Neuronal stem cell (in vitro differentiated cells): ENCODE data around the gene PRRT1.
"Not testable (repeated sequence)": the region's sequence is repeated elsewhere in the genome, so short reads cannot be mapped to it uniquely, and the experiment has no call there.

Source experiments
- DNase-seq: peaks from one replicate; pipeline ENCODE4 v3.0.0-alpha.2; 2013; ENCODE audit warnings: low spot score
- H2AFZ ChIP-seq: one replicate; pipeline ENCODE4 v1.6.1; 2013; ENCODE audit warnings: mild to moderate bottlenecking, low read length, inconsistent platforms
- H2AK5ac ChIP-seq: 2 replicates; pipeline ENCODE4 v1.6.1; 2013; ENCODE audit warnings: low read depth, mild to moderate bottlenecking, inconsistent platforms, low read length, moderate library complexity, mixed read lengths
- H2BK120ac ChIP-seq: 2 replicates; pipeline ENCODE4 v1.6.1; 2013; ENCODE audit warnings: low read depth, mild to moderate bottlenecking, inconsistent platforms, low read length, moderate library complexity, mixed read lengths
- H2BK12ac ChIP-seq: one replicate; pipeline ENCODE4 v1.6.1; 2013; ENCODE audit warnings: low read length, inconsistent platforms
- H2BK15ac ChIP-seq: 2 replicates; pipeline ENCODE4 v1.6.1; 2013; ENCODE audit warnings: mild to moderate bottlenecking, low read length, inconsistent platforms, mixed read lengths
- H2BK5ac ChIP-seq: one replicate; pipeline ENCODE4 v1.6.1; 2013; ENCODE audit warnings: inconsistent platforms, mild to moderate bottlenecking, low read length, moderate library complexity
- H3K14ac ChIP-seq: one replicate; pipeline ENCODE4 v1.6.1; 2013; ENCODE audit warnings: low read length, inconsistent platforms
- H3K18ac ChIP-seq: 2 replicates; pipeline ENCODE4 v1.6.1; 2013; ENCODE audit warnings: low read length, inconsistent platforms
- H3K23ac ChIP-seq: 2 replicates; pipeline ENCODE4 v1.6.1; 2013; ENCODE audit warnings: low read depth, mild to moderate bottlenecking, mixed read lengths, low read length, inconsistent platforms; ENCODE audit not compliant: poor library complexity
- H3K27ac ChIP-seq: replicated peaks from 3 replicates; pipeline ENCODE4 v1.5.1; 2013; ENCODE audit warnings: low read length, inconsistent platforms
- H3K27me3 ChIP-seq, 3 experiments: 2 replicates each; pipeline ENCODE4 v1.6.1; 2013; ENCODE audit warnings: low read length in 3 of 3, mild to moderate bottlenecking in 2 of 3, inconsistent platforms in 1 of 3, low read depth in 1 of 3, mixed read lengths in 1 of 3, moderate library complexity in 1 of 3; ENCODE audit not compliant: control insufficient read depth in 3 of 3, insufficient read depth in 3 of 3
- H3K36me3 ChIP-seq, 2 donors: replicated peaks in 1 of 2; 2 replicates each; pipeline ENCODE4 v1.6.1; 2013; ENCODE audit warnings: low read length in 2 of 2; ENCODE audit not compliant: control insufficient read depth in 2 of 2, insufficient read depth in 2 of 2
- H3K4ac ChIP-seq: 2 replicates; pipeline ENCODE4 v1.6.1; 2013; ENCODE audit warnings: inconsistent platforms, mild to moderate bottlenecking, low read length, moderate library complexity
- H3K4me1 ChIP-seq, 2 donors: 1 replicate in 1 of 2; 2 replicates in 1 of 2; pipeline ENCODE4 v1.6.1; 2013; ENCODE audit warnings: low read length in 2 of 2, low read depth in 1 of 2; ENCODE audit not compliant: control insufficient read depth in 2 of 2, insufficient read depth in 1 of 2
- H3K4me2 ChIP-seq: one replicate; pipeline ENCODE4 v1.6.1; 2013; ENCODE audit warnings: mild to moderate bottlenecking, low read length, inconsistent platforms; ENCODE audit not compliant: insufficient read depth, poor library complexity, severe bottlenecking
- H3K4me3 ChIP-seq, 2 donors: 2 replicates each; pipeline ENCODE4 v1.5.1; 2013; ENCODE audit warnings: low read length in 2 of 2, mild to moderate bottlenecking in 2 of 2, inconsistent platforms in 1 of 2, moderate library complexity in 1 of 2
- H3K79me1 ChIP-seq: one replicate; pipeline ENCODE4 v1.6.1; 2013; ENCODE audit warnings: low read depth, mild to moderate bottlenecking, inconsistent platforms, low read length, moderate library complexity
- H3K9ac ChIP-seq: one replicate; pipeline ENCODE4 v1.6.1; 2013; ENCODE audit warnings: mild to moderate bottlenecking, low read depth, low read length, inconsistent platforms; ENCODE audit not compliant: poor library complexity
- H3K9me3 ChIP-seq, 2 donors: replicated peaks in 1 of 2; 2 replicates each; pipeline versions ENCODE3 to v1.6.1; 2013; ENCODE audit warnings: low read length in 2 of 2, mild to moderate bottlenecking in 2 of 2, inconsistent platforms in 1 of 2, low read depth in 1 of 2, mixed read lengths in 1 of 2, moderate library complexity in 1 of 2; ENCODE audit not compliant: control insufficient read depth in 2 of 2, insufficient read depth in 1 of 2
- H4K8ac ChIP-seq: one replicate; pipeline ENCODE4 v1.6.1; 2013; ENCODE audit warnings: low read depth, mild to moderate bottlenecking, inconsistent platforms, low read length, moderate library complexity
- H4K91ac ChIP-seq: one replicate; pipeline ENCODE4 v1.6.1; 2013; ENCODE audit warnings: low read length, low read depth, mild to moderate bottlenecking, inconsistent platforms; ENCODE audit not compliant: poor library complexity
- WGBS, 2 donors: extraction: QIAGEN DNeasy Blood & Tissue Kit; methylation state at CpG; one replicate each; pipeline ENCODE4 v1.1.7; 2013; ENCODE audit warnings: missing lambda C conversion rate in 2 of 2, mixed read lengths in 1 of 2; ENCODE audit not compliant: insufficient read length in 2 of 2, insufficient replicate concordance in 1 of 2; ENCODE audit errors: extremely low coverage in 2 of 2; 5-methylcytosine and 5-hydroxymethylcytosine counted together

The PRRT1 gene

GRCh38 chr6:32147401-32148132 is 4.2 kb downstream of the PRRT1 start:
- Histone ChIP-seq H2AK5ac (no peak overlapping the region), H3K9ac (no peak overlapping the region), H3K36me3 (no peaks in the 10 kb centered on the region), H2AFZ (no peak overlapping the region), H2BK120ac (no peak overlapping the region), H4K8ac (no peak overlapping the region), H4K91ac (no peak overlapping the region), H2BK15ac (no peak overlapping the region), H3K4ac (no peak overlapping the region), H3K4me1 (peaks cover 15 to 16% of the 10 kb centered on the region in 2 donors), H2BK5ac (no peak overlapping the region), H3K9me3 (no peaks in the 10 kb centered on the region), H3K18ac (no peak overlapping the region), H3K23ac (no peak overlapping the region), H3K27me3 (peaks cover 0 to 33% (median 0%) of the 10 kb centered on the region in 3 experiments), H3K4me2 (no peak overlapping the region), H3K4me3 (no peak overlapping the region), H3K27ac (no peak overlapping the region), H2BK12ac (no peak overlapping the region), H3K79me1 (no peaks in the 10 kb centered on the region), H3K14ac (no peak overlapping the region)
- DNase-seq, result no peak
- WGBS, 2 donors, result no CpG with 5 or more reads among the region's 4 CpGs

GRCh38 chr6:32146687-32147086 is 5.1 kb downstream of the PRRT1 start:
- Histone ChIP-seq H2BK12ac (no peak overlapping the region), H3K4me2 (no peak overlapping the region), H4K91ac (no peak overlapping the region), H2BK15ac (no peak overlapping the region), H3K14ac (no peak overlapping the region), H3K9me3 (no peaks in the 10 kb centered on the region), H2BK120ac (no peak overlapping the region), H3K27ac (no peak overlapping the region), H3K23ac (no peak overlapping the region), H3K18ac (no peak overlapping the region), H3K4ac (no peak overlapping the region), H3K27me3 (peaks cover 0 to 26% (median 7%) of the 10 kb centered on the region in 3 experiments), H2AFZ (peak overlapping the region; percentile 56), H4K8ac (no peak overlapping the region), H3K4me1 (peaks cover 8 to 10% of the 10 kb centered on the region in 2 donors), H2BK5ac (no peak overlapping the region), H3K4me3 (no peak overlapping the region), H3K36me3 (no peaks in the 10 kb centered on the region), H3K79me1 (no peaks in the 10 kb centered on the region), H2AK5ac (no peak overlapping the region), H3K9ac (no peak overlapping the region)
- no peak for DNase-seq
- no CpG with 5 or more reads among the region's 4 CpGs for WGBS, 2 donors

- H3K9ac ChIP-seq, result no peak overlapping the region
- H4K91ac ChIP-seq, result no peak overlapping the region
- H2AK5ac ChIP-seq, result no peak overlapping the region
- no peak overlapping the region for H4K8ac ChIP-seq
- no CpG with 5 or more reads among the region's 1 CpG for WGBS, 2 donors
- peaks cover 0 to 24% (median 10%) of the 10 kb centered on the region in 3 experiments for H3K27me3 ChIP-seq
- H2BK12ac ChIP-seq, result no peak overlapping the region
- peak overlapping the region; percentile 56 for H2AFZ ChIP-seq
- no peak overlapping the region for H3K4me3 ChIP-seq
- H2BK5ac ChIP-seq, result no peak overlapping the region
- no peak overlapping the region for H3K14ac ChIP-seq
- H3K9me3 ChIP-seq, result no peaks in the 10 kb centered on the region
- no peak overlapping the region for H3K4me2 ChIP-seq
- H3K4me1 ChIP-seq, result peaks cover 8% of the 10 kb centered on the region in 2 donors
- H3K79me1 ChIP-seq, result no peaks in the 10 kb centered on the region
- H2BK15ac ChIP-seq, result no peak overlapping the region
- H3K4ac ChIP-seq, result no peak overlapping the region
- no peak for DNase-seq
- no peak overlapping the region for H3K18ac ChIP-seq
- no peak overlapping the region for H3K23ac ChIP-seq
- no peak overlapping the region for H3K27ac ChIP-seq
- no peaks in the 10 kb centered on the region for H3K36me3 ChIP-seq
- no peak overlapping the region for H2BK120ac ChIP-seq
Observed at GRCh38 chr6:32146287-32146686, 5.5 kb downstream of the PRRT1 start.

- H3K79me1 ChIP-seq, H3K9ac ChIP-seq, H3K4me3 ChIP-seq, H3K18ac ChIP-seq, H2BK120ac ChIP-seq, H3K4me2 ChIP-seq, H3K9me3 ChIP-seq, H2BK5ac ChIP-seq, H2BK12ac ChIP-seq, H2AFZ ChIP-seq, H3K27ac ChIP-seq, H3K4ac ChIP-seq, H3K23ac ChIP-seq, H3K4me1 ChIP-seq, H2AK5ac ChIP-seq, H3K14ac ChIP-seq, DNase-seq, H2BK15ac ChIP-seq, H3K36me3 ChIP-seq, H4K91ac ChIP-seq, H4K8ac ChIP-seq: not testable (repeated sequence)
- H3K27me3 ChIP-seq, result peaks cover 0 to 10% (median 6%) of the 10 kb centered on the region in 3 experiments
- WGBS, 2 donors, result no CpG with 5 or more reads among the region's 7 CpGs
Observed at GRCh38 chr6:32144238-32144637, 7.5 kb downstream of the PRRT1 start.
